WTC11 (cell line): ENCODE data around the gene TSPAN4.

ENCODE experiments used
- TF ChIP-seq, protein P1 (sequence below): fragments of 200-600 bp; IDR thresholded peaks from 2 replicates; pipeline ENCODE4 v1.8.0; 2022; ENCODE audit warnings: antibody characterized with exemption
- TF ChIP-seq, protein P2 (sequence below): sonication (generic); formaldehyde crosslinking; IDR thresholded peaks from 2 replicates; pipeline ENCODE4 v1.8.1; 2022; ENCODE audit warnings: mild to moderate bottlenecking, missing genetic modification reagents, moderate library complexity, borderline replicate concordance
- TF ChIP-seq, protein P3 (sequence below): sonication (generic); formaldehyde crosslinking; IDR thresholded peaks from 2 replicates; pipeline ENCODE4 v1.8.0; 2022; ENCODE audit warnings: mild to moderate bottlenecking, missing genetic modification reagents

DNA sequence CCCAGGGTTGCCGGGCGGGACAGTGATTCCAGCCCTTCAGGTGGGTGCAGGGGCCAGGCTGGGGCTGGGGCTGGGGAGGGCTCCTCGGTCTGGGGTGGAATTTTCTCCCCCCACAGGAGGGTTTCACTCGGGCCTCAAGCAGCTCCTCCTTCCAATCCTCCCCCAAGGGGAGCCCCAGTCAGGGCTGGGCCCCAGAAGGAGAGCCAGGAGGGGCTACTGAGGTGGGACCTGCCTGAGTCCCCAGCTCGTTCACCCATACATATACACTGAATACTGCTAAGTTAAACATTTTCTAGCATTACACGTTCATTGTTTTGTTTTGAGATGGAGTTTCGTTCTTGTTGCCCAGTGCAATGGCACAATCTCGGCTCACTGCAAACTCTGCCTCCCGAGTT lies 16.4 kb upstream of the TSPAN4 start:
- TF ChIP-seq, protein P1, sequence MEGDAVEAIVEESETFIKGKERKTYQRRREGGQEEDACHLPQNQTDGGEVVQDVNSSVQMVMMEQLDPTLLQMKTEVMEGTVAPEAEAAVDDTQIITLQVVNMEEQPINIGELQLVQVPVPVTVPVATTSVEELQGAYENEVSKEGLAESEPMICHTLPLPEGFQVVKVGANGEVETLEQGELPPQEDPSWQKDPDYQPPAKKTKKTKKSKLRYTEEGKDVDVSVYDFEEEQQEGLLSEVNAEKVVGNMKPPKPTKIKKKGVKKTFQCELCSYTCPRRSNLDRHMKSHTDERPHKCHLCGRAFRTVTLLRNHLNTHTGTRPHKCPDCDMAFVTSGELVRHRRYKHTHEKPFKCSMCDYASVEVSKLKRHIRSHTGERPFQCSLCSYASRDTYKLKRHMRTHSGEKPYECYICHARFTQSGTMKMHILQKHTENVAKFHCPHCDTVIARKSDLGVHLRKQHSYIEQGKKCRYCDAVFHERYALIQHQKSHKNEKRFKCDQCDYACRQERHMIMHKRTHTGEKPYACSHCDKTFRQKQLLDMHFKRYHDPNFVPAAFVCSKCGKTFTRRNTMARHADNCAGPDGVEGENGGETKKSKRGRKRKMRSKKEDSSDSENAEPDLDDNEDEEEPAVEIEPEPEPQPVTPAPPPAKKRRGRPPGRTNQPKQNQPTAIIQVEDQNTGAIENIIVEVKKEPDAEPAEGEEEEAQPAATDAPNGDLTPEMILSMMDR, result no peak
- TF ChIP-seq, protein P2, sequence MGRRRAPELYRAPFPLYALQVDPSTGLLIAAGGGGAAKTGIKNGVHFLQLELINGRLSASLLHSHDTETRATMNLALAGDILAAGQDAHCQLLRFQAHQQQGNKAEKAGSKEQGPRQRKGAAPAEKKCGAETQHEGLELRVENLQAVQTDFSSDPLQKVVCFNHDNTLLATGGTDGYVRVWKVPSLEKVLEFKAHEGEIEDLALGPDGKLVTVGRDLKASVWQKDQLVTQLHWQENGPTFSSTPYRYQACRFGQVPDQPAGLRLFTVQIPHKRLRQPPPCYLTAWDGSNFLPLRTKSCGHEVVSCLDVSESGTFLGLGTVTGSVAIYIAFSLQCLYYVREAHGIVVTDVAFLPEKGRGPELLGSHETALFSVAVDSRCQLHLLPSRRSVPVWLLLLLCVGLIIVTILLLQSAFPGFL, result no peak
- TF ChIP-seq, protein P3, sequence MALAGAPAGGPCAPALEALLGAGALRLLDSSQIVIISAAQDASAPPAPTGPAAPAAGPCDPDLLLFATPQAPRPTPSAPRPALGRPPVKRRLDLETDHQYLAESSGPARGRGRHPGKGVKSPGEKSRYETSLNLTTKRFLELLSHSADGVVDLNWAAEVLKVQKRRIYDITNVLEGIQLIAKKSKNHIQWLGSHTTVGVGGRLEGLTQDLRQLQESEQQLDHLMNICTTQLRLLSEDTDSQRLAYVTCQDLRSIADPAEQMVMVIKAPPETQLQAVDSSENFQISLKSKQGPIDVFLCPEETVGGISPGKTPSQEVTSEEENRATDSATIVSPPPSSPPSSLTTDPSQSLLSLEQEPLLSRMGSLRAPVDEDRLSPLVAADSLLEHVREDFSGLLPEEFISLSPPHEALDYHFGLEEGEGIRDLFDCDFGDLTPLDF, result no peak
